HCT116 (cell line): ENCODE data around the gene LTBP1. TPM values are rescaled to one million over a fixed set of nuclear protein-coding genes. Genes with fewer than 3 reads are reported as not detected.

Source experiments
- ATAC-seq: fragments of 200-7000 bp; cut with Tn5 transposase; 2 replicates; pipeline ENCODE4 v1.9.1; 2020; ENCODE audit warnings: mild to moderate bottlenecking, moderate library complexity
- BruUV-seq: library from RNA; stranded (reverse); fragments of 400-500 nt; replicated peaks from 2 replicates; lab custom pipeline; 2021; lab: Mats Ljungman, UMichigan
- CTCF ChIA-PET: fragments of 300-600 bp; sonication (Branson Sonifier 250); formaldehyde crosslinking; loops from one replicate; lab custom pipeline; 2021; ENCODE audit warnings: antibody characterized with exemption; lab: Charles Lee
- POLR2A ChIA-PET: fragments of 300-600, 350-600 bp; sonication (Branson Sonifier 250); formaldehyde crosslinking; loops from one replicate; lab custom pipeline; 2021; ENCODE audit warnings: antibody characterized with exemption; lab: Charles Lee
- RAD21 ChIA-PET, 2 experiments: fragments of 300-600 bp; sonication (Branson Sonifier 250); formaldehyde crosslinking; loops; one replicate each; lab custom pipeline; 2023; ENCODE audit warnings: low total read pairs in 2 of 2; ENCODE audit not compliant: uncharacterized antibody in 2 of 2, unreplicated experiment in 2 of 2, low non-redundant PET in 1 of 2; lab: Charles Lee
- DNase-seq: peaks from one replicate; pipeline ENCODE4 v3.0.0-alpha.2; 2010; ENCODE audit warnings: low read depth, low spot score
- H2AFZ ChIP-seq: fragments of 200-600 bp; shearing (Covaris generic), sonication (generic); 2 replicates; pipeline ENCODE4 v1.6.1; 2017; ENCODE audit warnings: low read depth, mixed run types, mixed read lengths, antibody characterized with exemption, low read length; ENCODE audit not compliant: poor library complexity, severe bottlenecking
- H3K27ac ChIP-seq: 2 replicates; pipeline ENCODE4 v1.5.1; 2012; ENCODE audit warnings: low read depth, low read length
- H3K27me3 ChIP-seq: fragments of 200-600 bp; sonication (generic); 2 replicates; pipeline ENCODE4 v1.6.1; 2016; ENCODE audit warnings: mixed run types, low read length, mixed read lengths; ENCODE audit not compliant: insufficient read depth
- H3K36me3 ChIP-seq, 2 experiments: fragments of 200-500 bp in 1 of 2; fragments of 200-600 bp in 1 of 2; sonication (Bioruptor generic) in 1 of 2; sonication (generic) in 1 of 2; 2 replicates each; pipeline versions ENCODE4 v1.5.1 to v1.6.1; 2014 to 2016; ENCODE audit warnings: low read length in 2 of 2, inconsistent platforms in 1 of 2, mixed read lengths in 1 of 2, mixed run types in 1 of 2; ENCODE audit not compliant: insufficient read depth in 2 of 2, control insufficient read depth in 1 of 2
- H3K4me1 ChIP-seq, 2 experiments: fragments of 200-600 bp in 1 of 2; sonication (generic) in 1 of 2; 2 replicates each; pipeline versions ENCODE4 v1.5.1 to v1.6.1; 2012 to 2017; ENCODE audit warnings: low read length in 2 of 2, inconsistent platforms in 1 of 2, mild to moderate bottlenecking in 1 of 2, mixed read lengths in 1 of 2, mixed run types in 1 of 2, moderate library complexity in 1 of 2; ENCODE audit not compliant: insufficient read depth in 2 of 2, control insufficient read depth in 1 of 2
- H3K4me2 ChIP-seq: fragments of 200-600 bp; sonication (generic); 2 replicates; pipeline ENCODE4 v1.6.1; 2017; ENCODE audit warnings: mixed run types, low read length, mixed read lengths
- H3K4me3 ChIP-seq, 2 experiments: fragments of 200-600 bp in 1 of 2; sonication (generic) in 1 of 2; replicated peaks in 1 of 2; 2 replicates each; pipeline ENCODE4 v1.5.1; 2011 to 2016; ENCODE audit warnings: low read length in 2 of 2, control low read depth in 1 of 2, low read depth in 1 of 2, mild to moderate bottlenecking in 1 of 2, mixed read lengths in 1 of 2, mixed run types in 1 of 2
- H3K79me2 ChIP-seq: fragments of 200-600 bp; sonication (generic); 2 replicates; pipeline ENCODE4 v1.6.1; 2017; ENCODE audit warnings: mild to moderate bottlenecking, mixed run types, low read length, moderate library complexity, mixed read lengths; ENCODE audit not compliant: insufficient read depth
- H3K9ac ChIP-seq: fragments of 200-600 bp; sonication (generic); 2 replicates; pipeline ENCODE4 v1.6.1; 2016; ENCODE audit warnings: low read length, mixed read lengths
- H3K9me2 ChIP-seq: fragments of 200-600 bp; sonication (generic), shearing (Covaris generic); 2 replicates; pipeline ENCODE4 v1.6.1; 2017; ENCODE audit warnings: mixed run types, mild to moderate bottlenecking, moderate library complexity; ENCODE audit not compliant: insufficient read depth
- H3K9me3 ChIP-seq, 2 experiments: fragments of 200-500 bp in 1 of 2; fragments of 200-600 bp in 1 of 2; sonication (Bioruptor generic) in 1 of 2; sonication (generic) in 1 of 2; 2 replicates each; pipeline ENCODE4 v1.6.1; 2014 to 2017; ENCODE audit warnings: low read length in 2 of 2, mixed read lengths in 2 of 2, inconsistent platforms in 1 of 2, low read depth in 1 of 2, mild to moderate bottlenecking in 1 of 2, mixed run types in 1 of 2, moderate library complexity in 1 of 2; ENCODE audit not compliant: control insufficient read depth in 1 of 2, insufficient read depth in 1 of 2
- H4K20me1 ChIP-seq: fragments of 200-600 bp; sonication (generic), shearing (Covaris generic); 2 replicates; pipeline ENCODE4 v1.6.1; 2017; ENCODE audit warnings: mixed run types, mild to moderate bottlenecking, moderate library complexity; ENCODE audit not compliant: insufficient read depth
- CBX3 ChIP-seq: IDR thresholded peaks from 2 replicates; pipeline ENCODE4 v1.6.1; 2012; ENCODE audit warnings: low read depth
- EGR1 ChIP-seq: IDR thresholded peaks from 2 replicates; pipeline ENCODE4 v1.6.1; 2012; ENCODE audit warnings: low read depth
- EZH2 ChIP-seq: fragments of 200-600 bp; sonication (generic); IDR thresholded peaks from 2 replicates; pipeline ENCODE4 v1.6.1; 2017; ENCODE audit warnings: antibody characterized with exemption, mixed run types
- EZH2phosphoT487 ChIP-seq: fragments of 200-600 bp; IDR thresholded peaks from 2 replicates; pipeline ENCODE4 v1.6.1; 2018; ENCODE audit warnings: antibody characterized with exemption, borderline replicate concordance
- JUND ChIP-seq: IDR thresholded peaks from 2 replicates; pipeline ENCODE4 v1.6.1; 2012
- POLR2A ChIP-seq: IDR thresholded peaks from 2 replicates; pipeline ENCODE4 v1.7.0; 2011; ENCODE audit warnings: borderline replicate concordance; ENCODE audit not compliant: insufficient read depth, insufficient read length; ENCODE audit errors: extremely low read depth
- POLR2AphosphoS5 ChIP-seq: IDR thresholded peaks from 2 replicates; pipeline ENCODE4 v1.6.1; 2011; ENCODE audit warnings: mild to moderate bottlenecking, low read depth, low read length, moderate library complexity
- RAD21 ChIP-seq: IDR thresholded peaks from 2 replicates; pipeline ENCODE4 v1.6.1; 2012; ENCODE audit warnings: low read depth, mild to moderate bottlenecking
- SIN3A ChIP-seq: IDR thresholded peaks from 2 replicates; pipeline ENCODE4 v1.6.1; 2012; ENCODE audit warnings: low read depth
- SRF ChIP-seq: IDR thresholded peaks from 2 replicates; pipeline ENCODE4 v1.6.1; 2012; ENCODE audit warnings: low read depth
- TCF7L2 ChIP-seq: IDR thresholded peaks from 2 replicates; pipeline ENCODE4 v1.7.0; 2011; ENCODE audit warnings: borderline replicate concordance, inconsistent platforms; ENCODE audit not compliant: insufficient read depth, insufficient read length; ENCODE audit errors: extremely low read depth
- ZNF274 ChIP-seq: fragments of 200-500 bp; sonication (Bioruptor generic); IDR thresholded peaks from 2 replicates; pipeline ENCODE4 v1.6.1; 2014; ENCODE audit warnings: mild to moderate bottlenecking, low read depth, low read length, inconsistent platforms
- intact Hi-C: fragments of 100-400 bp; cut with micrococcal nuclease; formaldehyde crosslinking; loops from 2 replicates; pipeline ENCODE4 v1.10.0; 2022
- total RNA-seq: library from RNA; stranded (reverse); gene quantifications from one replicate; pipeline ENCODE4 v1.2.1, GENCODE V29; 2021; ENCODE audit not compliant: unreplicated experiment
- TF ChIP-seq, protein P1 (sequence below), 3 experiments: fragments of 200-600 bp in 1 of 3; sonication (generic) in 1 of 3; IDR thresholded peaks in 2 of 3; conservative IDR thresholded peaks in 1 of 3; 2 replicates each; pipeline ENCODE4 v1.5.1; 2012 to 2017; ENCODE audit warnings: low read depth in 2 of 3, low read length in 2 of 3, antibody characterized with exemption in 1 of 3, borderline replicate concordance in 1 of 3, control low read depth in 1 of 3, mild to moderate bottlenecking in 1 of 3, mixed read lengths in 1 of 3, mixed run types in 1 of 3, moderate library complexity in 1 of 3; ENCODE audit not compliant: insufficient read depth in 1 of 3
- TF ChIP-seq, protein P2 (sequence below): IDR thresholded peaks from 2 replicates; pipeline ENCODE4 v1.6.1; 2012
- TF ChIP-seq, protein P3 (sequence below): IDR thresholded peaks from 2 replicates; pipeline ENCODE4 v1.6.1; 2012; ENCODE audit warnings: low read depth
- TF ChIP-seq, protein P4 (sequence below): IDR thresholded peaks from 2 replicates; pipeline ENCODE4 v1.6.1; 2012

Gene LTBP1
- total RNA-seq, 1 experiment from 2014 or later = 5.1 TPM

DNA sequence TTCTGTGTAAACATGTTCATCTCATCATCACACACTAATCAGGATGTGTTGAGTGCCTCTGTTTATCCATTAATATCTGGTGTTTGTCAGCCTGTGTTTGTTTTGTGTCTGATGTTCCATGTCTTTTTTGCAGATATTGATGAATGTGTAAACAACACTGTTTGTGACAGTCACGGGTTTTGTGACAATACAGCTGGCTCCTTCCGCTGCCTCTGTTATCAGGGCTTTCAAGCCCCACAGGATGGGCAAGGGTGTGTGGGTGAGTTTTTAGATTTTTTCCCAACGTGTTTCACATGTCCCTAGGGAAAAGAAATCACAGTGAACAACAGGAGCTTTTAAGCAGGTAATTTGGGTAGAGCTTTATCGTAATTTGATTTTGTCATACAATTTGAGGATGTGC lies 396.0 kb downstream of the LTBP1 start (continued):
- no peak for TF ChIP-seq CBX3
- TF ChIP-seq, protein P1, sequence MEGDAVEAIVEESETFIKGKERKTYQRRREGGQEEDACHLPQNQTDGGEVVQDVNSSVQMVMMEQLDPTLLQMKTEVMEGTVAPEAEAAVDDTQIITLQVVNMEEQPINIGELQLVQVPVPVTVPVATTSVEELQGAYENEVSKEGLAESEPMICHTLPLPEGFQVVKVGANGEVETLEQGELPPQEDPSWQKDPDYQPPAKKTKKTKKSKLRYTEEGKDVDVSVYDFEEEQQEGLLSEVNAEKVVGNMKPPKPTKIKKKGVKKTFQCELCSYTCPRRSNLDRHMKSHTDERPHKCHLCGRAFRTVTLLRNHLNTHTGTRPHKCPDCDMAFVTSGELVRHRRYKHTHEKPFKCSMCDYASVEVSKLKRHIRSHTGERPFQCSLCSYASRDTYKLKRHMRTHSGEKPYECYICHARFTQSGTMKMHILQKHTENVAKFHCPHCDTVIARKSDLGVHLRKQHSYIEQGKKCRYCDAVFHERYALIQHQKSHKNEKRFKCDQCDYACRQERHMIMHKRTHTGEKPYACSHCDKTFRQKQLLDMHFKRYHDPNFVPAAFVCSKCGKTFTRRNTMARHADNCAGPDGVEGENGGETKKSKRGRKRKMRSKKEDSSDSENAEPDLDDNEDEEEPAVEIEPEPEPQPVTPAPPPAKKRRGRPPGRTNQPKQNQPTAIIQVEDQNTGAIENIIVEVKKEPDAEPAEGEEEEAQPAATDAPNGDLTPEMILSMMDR (IDR thresholded peaks at IDR 0.05 in 2 of 3, conservative IDR thresholded peaks at IDR 0.05 in 1 of 3; ENCODE audit: borderline replicate concordance in 1 of 3, insufficient read depth in 1 of 3, low read depth in 2 of 3, low read length in 2 of 3) = no peak
- TF ChIP-seq, protein P2, sequence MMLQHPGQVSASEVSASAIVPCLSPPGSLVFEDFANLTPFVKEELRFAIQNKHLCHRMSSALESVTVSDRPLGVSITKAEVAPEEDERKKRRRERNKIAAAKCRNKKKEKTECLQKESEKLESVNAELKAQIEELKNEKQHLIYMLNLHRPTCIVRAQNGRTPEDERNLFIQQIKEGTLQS = no peak
- TF ChIP-seq TCF7L2 = no peak
- no peak for TF ChIP-seq SIN3A
- no peak for TF ChIP-seq SRF

DNA sequence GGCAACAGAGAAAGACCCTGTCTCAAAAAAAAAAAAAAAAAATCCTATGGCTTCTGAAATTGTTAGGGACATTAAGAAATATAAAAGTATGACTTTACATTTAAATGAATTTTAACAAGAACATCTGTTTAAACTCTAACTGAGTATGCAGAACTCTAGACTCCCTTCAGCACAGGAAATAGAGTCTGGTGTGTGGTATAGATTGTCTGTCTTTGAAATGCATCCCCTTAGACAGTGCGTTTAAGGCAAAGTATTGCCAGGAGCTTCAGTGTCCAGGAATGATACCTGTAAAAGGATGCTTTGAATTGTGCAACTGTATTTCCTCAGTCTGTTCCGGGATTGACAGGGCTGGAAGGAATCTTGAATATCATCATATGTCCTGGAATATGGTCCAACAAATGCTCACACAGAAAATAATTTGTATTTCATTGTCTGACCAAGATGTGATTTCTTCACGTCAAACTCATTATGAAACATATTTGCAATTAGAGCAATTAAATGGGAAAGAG lies 396.7 kb downstream of the LTBP1 start:
- DNase-seq (no peak), ATAC-seq (no peak)
- Histone ChIP-seq H3K9me2 (no peaks in the 10 kb centered on the region), H3K27ac (no peak overlapping the region), H3K9me3 (no peaks in the 10 kb centered on the region), H3K27me3 (no peaks in the 10 kb centered on the region), H4K20me1 (no peaks in the 10 kb centered on the region), H3K4me1 (no peaks in the 10 kb centered on the region), H3K9ac (no peak overlapping the region), H3K79me2 (no peaks in the 10 kb centered on the region), H2AFZ (no peak overlapping the region), H3K36me3 (no peaks in the 10 kb centered on the region), H3K4me3 (no peak overlapping the region), H3K4me2 (no peak overlapping the region)
- no TSS peak for BruUV-seq
- CTCF ChIA-PET = no interaction called here
- POLR2A ChIA-PET = no interaction called here
- intact Hi-C loops = no loop called here
- RAD21 ChIA-PET = no interaction called here
- TF ChIP-seq POLR2AphosphoS5 = no peak
- TF ChIP-seq CBX3 = no peak
- TF ChIP-seq EZH2phosphoT487 = no peak
- TF ChIP-seq, protein P1 (IDR thresholded peaks at IDR 0.05 in 2 of 3, conservative IDR thresholded peaks at IDR 0.05 in 1 of 3; ENCODE audit: borderline replicate concordance in 1 of 3, insufficient read depth in 1 of 3, low read depth in 2 of 3, low read length in 2 of 3) = no peak
- TF ChIP-seq TCF7L2 = no peak
- TF ChIP-seq POLR2A = no peak
- TF ChIP-seq, protein P3, sequence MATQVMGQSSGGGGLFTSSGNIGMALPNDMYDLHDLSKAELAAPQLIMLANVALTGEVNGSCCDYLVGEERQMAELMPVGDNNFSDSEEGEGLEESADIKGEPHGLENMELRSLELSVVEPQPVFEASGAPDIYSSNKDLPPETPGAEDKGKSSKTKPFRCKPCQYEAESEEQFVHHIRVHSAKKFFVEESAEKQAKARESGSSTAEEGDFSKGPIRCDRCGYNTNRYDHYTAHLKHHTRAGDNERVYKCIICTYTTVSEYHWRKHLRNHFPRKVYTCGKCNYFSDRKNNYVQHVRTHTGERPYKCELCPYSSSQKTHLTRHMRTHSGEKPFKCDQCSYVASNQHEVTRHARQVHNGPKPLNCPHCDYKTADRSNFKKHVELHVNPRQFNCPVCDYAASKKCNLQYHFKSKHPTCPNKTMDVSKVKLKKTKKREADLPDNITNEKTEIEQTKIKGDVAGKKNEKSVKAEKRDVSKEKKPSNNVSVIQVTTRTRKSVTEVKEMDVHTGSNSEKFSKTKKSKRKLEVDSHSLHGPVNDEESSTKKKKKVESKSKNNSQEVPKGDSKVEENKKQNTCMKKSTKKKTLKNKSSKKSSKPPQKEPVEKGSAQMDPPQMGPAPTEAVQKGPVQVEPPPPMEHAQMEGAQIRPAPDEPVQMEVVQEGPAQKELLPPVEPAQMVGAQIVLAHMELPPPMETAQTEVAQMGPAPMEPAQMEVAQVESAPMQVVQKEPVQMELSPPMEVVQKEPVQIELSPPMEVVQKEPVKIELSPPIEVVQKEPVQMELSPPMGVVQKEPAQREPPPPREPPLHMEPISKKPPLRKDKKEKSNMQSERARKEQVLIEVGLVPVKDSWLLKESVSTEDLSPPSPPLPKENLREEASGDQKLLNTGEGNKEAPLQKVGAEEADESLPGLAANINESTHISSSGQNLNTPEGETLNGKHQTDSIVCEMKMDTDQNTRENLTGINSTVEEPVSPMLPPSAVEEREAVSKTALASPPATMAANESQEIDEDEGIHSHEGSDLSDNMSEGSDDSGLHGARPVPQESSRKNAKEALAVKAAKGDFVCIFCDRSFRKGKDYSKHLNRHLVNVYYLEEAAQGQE = no peak
- no peak for TF ChIP-seq SIN3A
- TF ChIP-seq, protein P4, sequence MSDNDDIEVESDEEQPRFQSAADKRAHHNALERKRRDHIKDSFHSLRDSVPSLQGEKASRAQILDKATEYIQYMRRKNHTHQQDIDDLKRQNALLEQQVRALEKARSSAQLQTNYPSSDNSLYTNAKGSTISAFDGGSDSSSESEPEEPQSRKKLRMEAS = no peak
- no peak for TF ChIP-seq JUND
- no peak for TF ChIP-seq RAD21
- TF ChIP-seq EZH2 = no peak
- TF ChIP-seq EGR1 = no peak
- TF ChIP-seq ZNF274 = no peak
